GM12878 (cell line): ENCODE results near the gene PLD4.

Experiments
- CREB1 ChIP-seq: IDR thresholded peaks from 2 replicates; pipeline ENCODE4 v1.6.1; 2012; ENCODE audit warnings: low read depth, mild to moderate bottlenecking, inconsistent platforms
- EZH2 ChIP-seq: IDR thresholded peaks from 2 replicates; pipeline ENCODE4 v1.6.1; 2012; ENCODE audit warnings: low read depth, mild to moderate bottlenecking, control low read depth, inconsistent platforms, low read length, borderline replicate concordance; ENCODE audit not compliant: control insufficient read depth
- FOXM1 ChIP-seq: IDR thresholded peaks from 2 replicates; pipeline ENCODE4 v1.6.1; 2012; ENCODE audit warnings: low read depth, mild to moderate bottlenecking, inconsistent platforms, low read length, moderate library complexity
- MAX ChIP-seq: IDR thresholded peaks from 2 replicates; pipeline ENCODE4 v1.6.1; 2012; ENCODE audit warnings: low read depth, low read length, improper control_type of control experiment
- NFYB ChIP-seq: IDR thresholded peaks from 2 replicates; pipeline ENCODE4 v1.6.1; 2011; ENCODE audit warnings: low read depth, mild to moderate bottlenecking, low read length, improper control_type of control experiment, moderate library complexity; ENCODE audit not compliant: insufficient read depth
- RELA ChIP-seq: fragments of 450-650 bp; IDR thresholded peaks from 2 replicates; pipeline ENCODE4 v1.8.0; 2014; ENCODE audit warnings: borderline replicate concordance; ENCODE audit not compliant: partially characterized antibody
- SREBF2 ChIP-seq: IDR thresholded peaks from 2 replicates; pipeline ENCODE4 v1.6.1; 2012; ENCODE audit warnings: mild to moderate bottlenecking, low read length
- TAF1 ChIP-seq: IDR thresholded peaks from 2 replicates; pipeline ENCODE4 v1.6.1; 2011; ENCODE audit warnings: mild to moderate bottlenecking, low read depth, low read length, borderline replicate concordance
- TF ChIP-seq, protein P1 (sequence below), 3 experiments: IDR thresholded peaks in 2 of 3; conservative IDR thresholded peaks in 1 of 3; 2 replicates each; pipeline ENCODE4 v1.5.1; 2011; ENCODE audit warnings: low read depth in 3 of 3, low read length in 3 of 3, mild to moderate bottlenecking in 3 of 3, control low read depth in 2 of 3, moderate library complexity in 2 of 3, inconsistent platforms in 1 of 3, mixed read lengths in 1 of 3; ENCODE audit not compliant: control insufficient read depth in 2 of 3, insufficient read depth in 1 of 3; ENCODE audit errors: extremely low read depth in 1 of 3

GRCh38 chr14:104894331-104895206, 30.1 kb upstream of the PLD4 start:
- TF ChIP-seq NFYB (no peak), SREBF2 (no peak), TAF1 (no peak), MAX (no peak), RELA (no peak), FOXM1 (no peak), CREB1 (no peak), EZH2 (no peak)
- TF ChIP-seq, protein P1, sequence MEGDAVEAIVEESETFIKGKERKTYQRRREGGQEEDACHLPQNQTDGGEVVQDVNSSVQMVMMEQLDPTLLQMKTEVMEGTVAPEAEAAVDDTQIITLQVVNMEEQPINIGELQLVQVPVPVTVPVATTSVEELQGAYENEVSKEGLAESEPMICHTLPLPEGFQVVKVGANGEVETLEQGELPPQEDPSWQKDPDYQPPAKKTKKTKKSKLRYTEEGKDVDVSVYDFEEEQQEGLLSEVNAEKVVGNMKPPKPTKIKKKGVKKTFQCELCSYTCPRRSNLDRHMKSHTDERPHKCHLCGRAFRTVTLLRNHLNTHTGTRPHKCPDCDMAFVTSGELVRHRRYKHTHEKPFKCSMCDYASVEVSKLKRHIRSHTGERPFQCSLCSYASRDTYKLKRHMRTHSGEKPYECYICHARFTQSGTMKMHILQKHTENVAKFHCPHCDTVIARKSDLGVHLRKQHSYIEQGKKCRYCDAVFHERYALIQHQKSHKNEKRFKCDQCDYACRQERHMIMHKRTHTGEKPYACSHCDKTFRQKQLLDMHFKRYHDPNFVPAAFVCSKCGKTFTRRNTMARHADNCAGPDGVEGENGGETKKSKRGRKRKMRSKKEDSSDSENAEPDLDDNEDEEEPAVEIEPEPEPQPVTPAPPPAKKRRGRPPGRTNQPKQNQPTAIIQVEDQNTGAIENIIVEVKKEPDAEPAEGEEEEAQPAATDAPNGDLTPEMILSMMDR (IDR thresholded peaks at IDR 0.05 in 2 of 3, conservative IDR thresholded peaks at IDR 0.05 in 1 of 3; ENCODE audit: control insufficient read depth in 2 of 3, extremely low read depth in 1 of 3, insufficient read depth in 1 of 3, low read depth in 3 of 3, low read length in 3 of 3): no peak
